HG03159 (cell line): ENCODE results near the gene PACSIN2.
"Not testable (repeated sequence)": the region's sequence is repeated elsewhere in the genome, so short reads cannot be mapped to it uniquely, and the experiment has no call there.

ENCODE experiments used
- ATAC-seq: cut with Tn5 transposase; IDR thresholded peaks from one replicate; pipeline ENCODE4 v1.9.1; 2021; ENCODE audit warnings: mild to moderate bottlenecking, moderate library complexity; ENCODE audit not compliant: unreplicated experiment

PACSIN2 gene

GRCh38 chr22:42992886-42993479 lies 22.0 kb downstream of the PACSIN2 start:
- ATAC-seq = no peak

- ATAC-seq = no peak
Measured at GRCh38 chr22:42992092-42992491, 22.9 kb downstream of the PACSIN2 start.

GRCh38 chr22:42991010-42991651 lies 23.8 kb downstream of the PACSIN2 start:
- ATAC-seq = no peak

GRCh38 chr22:42990131-42990838 lies 24.7 kb downstream of the PACSIN2 start:
- ATAC-seq = no peak

- no peak for ATAC-seq
Measured at GRCh38 chr22:42986115-42986514, 28.8 kb downstream of the PACSIN2 start.

- ATAC-seq = no peak
Measured at GRCh38 chr22:42985531-42985905, 29.4 kb downstream of the PACSIN2 start.

- ATAC-seq = no peak
Measured at GRCh38 chr22:42984814-42985530, 30.0 kb downstream of the PACSIN2 start.

- no peak for ATAC-seq
Measured at GRCh38 chr22:42984397-42984796, 30.6 kb downstream of the PACSIN2 start.

- no peak for ATAC-seq
Measured at GRCh38 chr22:42983470-42983869, 31.5 kb downstream of the PACSIN2 start.

- no peak for ATAC-seq
Measured at GRCh38 chr22:42979606-42980005, 35.3 kb downstream of the PACSIN2 start.

- no peak for ATAC-seq
Measured at GRCh38 chr22:42978453-42979103, 36.4 kb downstream of the PACSIN2 start.

- no peak for ATAC-seq
Measured at GRCh38 chr22:42977569-42977968, 37.4 kb downstream of the PACSIN2 start.

GRCh38 chr22:42976217-42976933 lies 38.6 kb downstream of the PACSIN2 start:
- no peak for ATAC-seq

GRCh38 chr22:42974223-42974622 lies 40.7 kb downstream of the PACSIN2 start:
- ATAC-seq = no peak

- ATAC-seq = no peak
Measured at GRCh38 chr22:42973536-42973881, 41.4 kb downstream of the PACSIN2 start.

- no peak for ATAC-seq
Measured at GRCh38 chr22:42972649-42973535, 42.1 kb downstream of the PACSIN2 start.

GRCh38 chr22:42971473-42971860 lies 43.5 kb downstream of the PACSIN2 start:
- ATAC-seq = not testable (repeated sequence)

GRCh38 chr22:42970029-42970428 lies 44.9 kb downstream of the PACSIN2 start:
- ATAC-seq = no peak

GRCh38 chr22:42969348-42969975 lies 45.5 kb downstream of the PACSIN2 start:
- no peak for ATAC-seq
